Lower lobe of right lung (tissue), 2 donors: ENCODE results near the gene KRTAP5-6. TPM values are rescaled to one million over a fixed set of nuclear protein-coding genes. Genes with fewer than 3 reads are reported as not detected.

Experiments used
- ATAC-seq, 2 donors: fragments of 200-7000 bp; cut with Tn5 transposase; one replicate each; pipeline ENCODE4 v1.9.1; 2020 to 2022; ENCODE audit warnings: mild to moderate bottlenecking in 2 of 2, moderate library complexity in 2 of 2
- DNase-seq: peaks from one replicate; pipeline ENCODE4 v3.0.0-alpha.2; 2020
- H3K27ac ChIP-seq: fragments of 200-600 bp; one replicate; pipeline ENCODE4 v1.8.0; 2022
- H3K27me3 ChIP-seq: fragments of 200-600 bp; one replicate; pipeline ENCODE4 v1.8.0; 2022; ENCODE audit warnings: low read depth
- H3K36me3 ChIP-seq: fragments of 200-600 bp; one replicate; pipeline ENCODE4 v1.8.0; 2022; ENCODE audit warnings: mild to moderate bottlenecking
- H3K4me1 ChIP-seq: fragments of 200-600 bp; one replicate; pipeline ENCODE4 v1.8.0; 2022
- H3K4me3 ChIP-seq: fragments of 200-600 bp; one replicate; pipeline ENCODE4 v1.8.0; 2022; ENCODE audit warnings: mild to moderate bottlenecking
- H3K9me3 ChIP-seq: fragments of 200-600 bp; one replicate; pipeline ENCODE4 v1.8.0; 2022
- CTCF ChIP-seq: fragments of 200-600 bp; IDR thresholded peaks from one replicate; pipeline ENCODE4 v1.8.0; 2022; ENCODE audit warnings: antibody characterized with exemption, mild to moderate bottlenecking
- intact Hi-C: fragments of 100-400 bp; cut with DNase I; formaldehyde crosslinking; loops from one replicate; pipeline ENCODE4 v1.11.0; 2022
- total RNA-seq: library from RNA; stranded (reverse); fragmentation: NEBNext Ultra II Directional; extraction: Animal tissue kit (Norgen Biotek cat#: 25700); gene quantifications from one replicate; pipeline ENCODE4 v1.2.1, GENCODE V29; 2021
- donor health status: DM: no; HTN: yes; CAD: no; lungs with severe emphysema.

KRTAP5-6 gene
- total RNA-seq, 1 donor from 2014 or later = not detected

- Histone ChIP-seq H3K9me3 (no peaks in the 10 kb centered on the region), H3K36me3 (no peaks in the 10 kb centered on the region), H3K27me3 (peaks cover 30% of the 10 kb centered on the region), H3K4me3 (no peak overlapping the region), H3K4me1 (no peaks in the 10 kb centered on the region), H3K27ac (no peak overlapping the region)
- intact Hi-C loops = no loop called here
- ATAC-seq (no peak), DNase-seq (peak; percentile 6)
- TF ChIP-seq CTCF = no peak
These were observed 24.2 kb upstream of the KRTAP5-6 start for GRCh38 chr11:1672613-1673350.

- H3K36me3 ChIP-seq = no peaks in the 10 kb centered on the region
- no peaks in the 10 kb centered on the region for H3K4me1 ChIP-seq
- no peak for ATAC-seq
- H3K27ac ChIP-seq = no peak overlapping the region
- no peaks in the 10 kb centered on the region for H3K9me3 ChIP-seq
- intact Hi-C loops = no loop called here
- H3K27me3 ChIP-seq = peaks cover 32% of the 10 kb centered on the region
- no peak overlapping the region for H3K4me3 ChIP-seq
- DNase-seq = no peak
- TF ChIP-seq CTCF = no peak
These were observed 23.4 kb upstream of the KRTAP5-6 start for GRCh38 chr11:1673446-1674172.

GRCh38 chr11:1674173-1675131 lies 22.5 kb upstream of the KRTAP5-6 start:
- TF ChIP-seq CTCF = no peak
- H3K36me3 ChIP-seq = no peaks in the 10 kb centered on the region
- H3K27ac ChIP-seq = no peak overlapping the region
- no peak for ATAC-seq
- H3K27me3 ChIP-seq = peaks cover 25% of the 10 kb centered on the region
- no peaks in the 10 kb centered on the region for H3K9me3 ChIP-seq
- no peaks in the 10 kb centered on the region for H3K4me1 ChIP-seq
- peak; percentile 26 for DNase-seq
- H3K4me3 ChIP-seq = no peak overlapping the region
- intact Hi-C loops = no loop called here

- TF ChIP-seq CTCF = no peak
- no peaks in the 10 kb centered on the region for H3K36me3 ChIP-seq
- no peak overlapping the region for H3K4me3 ChIP-seq
- intact Hi-C loops = no loop called here
- ATAC-seq (no peak), DNase-seq (no peak)
- peaks cover 20% of the 10 kb centered on the region for H3K27me3 ChIP-seq
- no peak overlapping the region for H3K27ac ChIP-seq
- H3K4me1 ChIP-seq = no peaks in the 10 kb centered on the region
- no peaks in the 10 kb centered on the region for H3K9me3 ChIP-seq
These were observed 21.3 kb upstream of the KRTAP5-6 start for GRCh38 chr11:1675536-1676228.
